Hepatocyte (in vitro differentiated cells): ENCODE results near the gene NRTN. TPM values are rescaled to one million over a fixed set of nuclear protein-coding genes. Genes with fewer than 3 reads are reported as not detected.
"Not testable (repeated sequence)": the region's sequence is repeated elsewhere in the genome, so short reads cannot be mapped to it uniquely, and the experiment has no call there.

ENCODE experiments used
- DNase-seq: peaks from one replicate; pipeline ENCODE4 v3.0.0-alpha.2; 2016; ENCODE audit warnings: low spot score
- H2AFZ ChIP-seq: fragments of 200-600 bp; sonication (generic); 2 replicates; pipeline ENCODE4 v1.6.0; 2016; ENCODE audit warnings: antibody characterized with exemption, mild to moderate bottlenecking
- H3K27ac ChIP-seq: fragments of 200-600 bp; sonication (generic); 2 replicates; pipeline ENCODE4 v1.5.1; 2016; ENCODE audit warnings: mild to moderate bottlenecking
- H3K27me3 ChIP-seq: fragments of 200-600 bp; sonication (generic); 2 replicates; pipeline ENCODE4 v1.6.1; 2016
- H3K36me3 ChIP-seq: fragments of 200-600 bp; sonication (generic); replicated peaks from 2 replicates; pipeline ENCODE4 v1.5.1; 2016; ENCODE audit warnings: low read depth; ENCODE audit not compliant: insufficient read depth
- H3K4me1 ChIP-seq: fragments of 200-600 bp; sonication (generic); 2 replicates; pipeline ENCODE4 v1.5.1; 2016; ENCODE audit warnings: mild to moderate bottlenecking, moderate library complexity; ENCODE audit not compliant: insufficient read depth
- H3K4me2 ChIP-seq: fragments of 200-600 bp; sonication (generic); 2 replicates; pipeline ENCODE4 v1.6.0; 2016
- H3K4me3 ChIP-seq: fragments of 200-600 bp; sonication (generic); 2 replicates; pipeline ENCODE4 v1.5.1; 2016; ENCODE audit warnings: mild to moderate bottlenecking
- H3K79me2 ChIP-seq: fragments of 200-600 bp; sonication (generic); 2 replicates; pipeline ENCODE4 v1.6.0; 2017; ENCODE audit warnings: mild to moderate bottlenecking
- H3K9me2 ChIP-seq: fragments of 200-600 bp; sonication (generic); replicated peaks from 2 replicates; pipeline ENCODE4 v1.6.0; 2017; ENCODE audit warnings: mild to moderate bottlenecking; ENCODE audit not compliant: insufficient read depth
- H3K9me3 ChIP-seq: fragments of 200-600 bp; sonication (generic); 2 replicates; pipeline ENCODE4 v1.5.1; 2016; ENCODE audit warnings: low read depth, mild to moderate bottlenecking
- H4K20me1 ChIP-seq: fragments of 200-600 bp; sonication (generic); 2 replicates; pipeline ENCODE4 v1.6.0; 2016; ENCODE audit warnings: mild to moderate bottlenecking; ENCODE audit not compliant: insufficient read depth, poor library complexity, severe bottlenecking
- EZH2 ChIP-seq: fragments of 200-600 bp; sonication (generic); IDR thresholded peaks from 2 replicates; pipeline ENCODE4 v1.6.1; 2016; ENCODE audit warnings: antibody characterized with exemption, mild to moderate bottlenecking, borderline replicate concordance
- EZH2phosphoT487 ChIP-seq: fragments of 200-600 bp; sonication (generic); IDR thresholded peaks from one replicate; pipeline ENCODE4 v1.6.1; 2018; ENCODE audit warnings: antibody characterized with exemption, mild to moderate bottlenecking, low read depth, moderate library complexity; ENCODE audit not compliant: unreplicated experiment, severe bottlenecking
- WGBS: methylation state at CpG from one replicate; pipeline ENCODE4 v1.1.6; 2016; ENCODE audit warnings: low lambda C conversion rate; ENCODE audit errors: missing lambda C conversion rate; 5-methylcytosine and 5-hydroxymethylcytosine counted together
- polyA plus RNA-seq: library from polyadenylated mRNA; unstranded; fragments of >200 nt; fragmentation: Nextera tagmentation; extraction: Ambion mirVana; gene quantifications from 2 replicates; pipeline ENCODE4 v1.2.1, GENCODE V29; 2016
- total RNA-seq: library from RNA; depleted of rRNA; stranded (reverse); fragments of >200 nt; gene quantifications from 2 replicates; pipeline ENCODE4 v1.2.3, GENCODE V29; 2014
- TF ChIP-seq, protein P1 (sequence below): fragments of 200-600 bp; sonication (generic); IDR thresholded peaks from 2 replicates; pipeline ENCODE4 v1.5.1; 2016; ENCODE audit warnings: antibody characterized with exemption, mild to moderate bottlenecking; ENCODE audit not compliant: poor library complexity

The NRTN gene
- total and polyA plus RNA-seq, 2 experiments from 2014 or later: 2.7 to 31.1 TPM

DNA sequence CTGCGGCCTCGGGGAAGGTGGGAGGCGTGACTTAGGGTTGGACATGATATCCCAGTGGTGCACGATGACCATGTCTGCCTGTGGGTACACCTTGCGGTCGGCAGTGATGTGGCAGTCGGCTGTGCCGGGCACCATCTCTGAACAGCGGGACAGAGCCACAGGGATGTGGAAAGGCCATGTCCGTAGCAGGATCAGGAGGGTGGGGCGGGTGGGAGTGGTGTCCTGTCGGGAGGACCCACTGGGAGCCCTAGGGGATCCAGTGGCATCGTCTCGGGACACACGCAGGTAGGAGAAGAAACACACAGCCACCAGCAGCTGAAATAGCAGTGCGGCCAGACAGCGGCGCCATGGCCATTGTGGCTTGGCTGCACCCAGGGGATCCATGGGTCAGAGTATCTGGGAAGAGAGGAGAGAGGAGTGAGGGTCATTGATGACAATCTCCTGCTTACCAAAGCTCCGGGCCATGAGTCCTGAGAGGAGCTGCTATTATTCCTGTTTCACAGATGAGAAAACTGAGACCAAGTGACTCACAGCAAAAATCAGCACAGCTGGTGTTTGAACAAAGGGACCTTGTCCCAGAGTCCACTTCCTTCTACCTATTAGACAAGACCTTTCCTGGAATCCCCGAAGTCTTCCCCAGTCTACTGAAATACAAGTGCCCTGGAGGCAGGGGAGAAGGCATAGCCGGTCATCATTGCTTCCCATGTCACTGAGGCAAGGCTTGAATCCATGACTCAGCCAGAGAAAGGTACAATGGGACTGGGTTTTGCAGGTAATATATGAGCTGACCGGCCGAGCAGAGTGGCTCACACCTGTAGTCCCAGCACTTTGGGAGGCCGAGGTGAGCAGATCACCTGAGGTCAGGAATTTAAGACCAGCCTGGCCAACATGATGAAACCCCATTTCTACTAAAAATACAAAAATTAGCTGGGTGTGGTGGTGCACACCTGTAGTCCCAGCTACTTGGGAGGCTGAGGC, 39.9 kb downstream of the NRTN start:
- Histone ChIP-seq H3K9me3 (no peaks in the 10 kb centered on the region), H2AFZ (no peak overlapping the region), H3K4me3 (no peak overlapping the region), H3K4me2 (no peak overlapping the region), H4K20me1 (no peaks in the 10 kb centered on the region), H3K36me3 (no peaks in the 10 kb centered on the region), H3K27ac (no peak overlapping the region), H3K4me1 (no peaks in the 10 kb centered on the region), H3K9me2 (no peaks in the 10 kb centered on the region), H3K27me3 (no peaks in the 10 kb centered on the region), H3K79me2 (no peaks in the 10 kb centered on the region)
- 94% methylated on average over 18 of the region's 24 CpGs for WGBS
- no peak for DNase-seq
- TF ChIP-seq, protein P1, sequence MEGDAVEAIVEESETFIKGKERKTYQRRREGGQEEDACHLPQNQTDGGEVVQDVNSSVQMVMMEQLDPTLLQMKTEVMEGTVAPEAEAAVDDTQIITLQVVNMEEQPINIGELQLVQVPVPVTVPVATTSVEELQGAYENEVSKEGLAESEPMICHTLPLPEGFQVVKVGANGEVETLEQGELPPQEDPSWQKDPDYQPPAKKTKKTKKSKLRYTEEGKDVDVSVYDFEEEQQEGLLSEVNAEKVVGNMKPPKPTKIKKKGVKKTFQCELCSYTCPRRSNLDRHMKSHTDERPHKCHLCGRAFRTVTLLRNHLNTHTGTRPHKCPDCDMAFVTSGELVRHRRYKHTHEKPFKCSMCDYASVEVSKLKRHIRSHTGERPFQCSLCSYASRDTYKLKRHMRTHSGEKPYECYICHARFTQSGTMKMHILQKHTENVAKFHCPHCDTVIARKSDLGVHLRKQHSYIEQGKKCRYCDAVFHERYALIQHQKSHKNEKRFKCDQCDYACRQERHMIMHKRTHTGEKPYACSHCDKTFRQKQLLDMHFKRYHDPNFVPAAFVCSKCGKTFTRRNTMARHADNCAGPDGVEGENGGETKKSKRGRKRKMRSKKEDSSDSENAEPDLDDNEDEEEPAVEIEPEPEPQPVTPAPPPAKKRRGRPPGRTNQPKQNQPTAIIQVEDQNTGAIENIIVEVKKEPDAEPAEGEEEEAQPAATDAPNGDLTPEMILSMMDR: no peak

DNA sequence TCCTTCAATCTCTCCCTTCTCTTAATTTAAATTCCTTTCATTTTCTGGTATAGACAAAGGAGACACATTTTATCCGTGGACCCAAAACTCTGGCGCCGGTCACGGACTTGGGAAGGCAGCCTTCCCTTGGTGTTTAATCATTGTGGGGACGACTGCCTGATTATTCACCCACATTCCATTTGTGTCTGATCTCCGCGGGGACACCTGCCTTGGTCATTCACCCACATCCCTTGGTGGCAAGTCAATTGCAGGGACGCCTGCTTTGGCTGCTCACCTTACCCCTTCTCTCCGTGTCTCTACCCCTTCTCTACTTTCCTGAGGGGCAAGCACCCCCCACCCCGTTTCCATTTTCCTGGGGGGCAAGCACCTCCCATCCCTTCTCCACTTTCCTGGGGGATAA, 43.0 kb downstream of the NRTN start:
- H3K79me2 ChIP-seq, H4K20me1 ChIP-seq, H3K4me2 ChIP-seq, H3K36me3 ChIP-seq, H3K9me3 ChIP-seq, H3K4me1 ChIP-seq, H3K27me3 ChIP-seq, H3K9me2 ChIP-seq, DNase-seq, H2AFZ ChIP-seq, H3K4me3 ChIP-seq, H3K27ac ChIP-seq: not testable (repeated sequence)
- 92% methylated on average over 10 of the region's 10 CpGs for WGBS

DNA sequence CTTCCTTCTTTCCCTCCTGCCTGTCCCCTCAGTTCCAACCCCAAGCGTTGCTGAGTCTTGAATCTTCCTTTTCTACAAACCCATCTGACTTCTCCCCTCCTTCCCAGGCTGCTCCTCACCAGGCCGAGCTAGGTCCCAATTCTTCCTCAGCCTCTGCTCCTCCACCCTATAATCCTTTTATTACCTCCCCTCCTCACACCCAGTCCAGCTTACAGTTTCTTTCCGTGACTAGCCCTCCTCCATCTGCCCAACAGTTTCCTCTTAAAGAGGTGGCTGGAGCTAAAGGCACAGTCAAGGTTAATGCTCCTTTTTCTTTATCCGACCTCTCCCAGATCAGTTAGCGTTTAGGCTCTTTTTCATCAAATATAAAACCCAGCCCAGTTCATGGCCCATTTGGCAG, 43.8 kb downstream of the NRTN start:
- H2AFZ ChIP-seq, H3K4me1 ChIP-seq, H3K4me3 ChIP-seq, DNase-seq, H3K27me3 ChIP-seq, H3K9me3 ChIP-seq, H4K20me1 ChIP-seq, H3K4me2 ChIP-seq, H3K79me2 ChIP-seq, H3K36me3 ChIP-seq, H3K9me2 ChIP-seq, H3K27ac ChIP-seq: not testable (repeated sequence)
- 77% methylated on average over 5 of the region's 5 CpGs for WGBS

DNA sequence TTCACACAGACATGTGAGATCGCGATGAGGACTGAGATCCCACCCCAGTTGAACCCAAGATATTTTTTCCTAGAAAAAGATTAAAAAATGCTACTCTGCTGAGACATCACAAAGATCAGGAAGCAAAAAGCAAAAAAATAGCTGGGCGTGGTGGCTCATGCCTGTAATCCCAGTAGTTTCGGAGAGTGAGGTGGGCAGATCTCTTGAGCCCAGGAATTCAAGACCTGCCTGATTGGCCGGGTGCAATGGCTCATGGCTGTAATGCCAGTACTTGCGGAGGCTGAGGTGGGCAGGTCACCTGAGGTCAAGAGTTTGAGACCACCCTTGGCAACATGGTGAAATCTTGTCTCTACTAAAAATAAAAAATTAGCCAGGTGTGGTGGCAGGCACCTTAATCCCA, 45.3 kb downstream of the NRTN start:
- H3K4me1 ChIP-seq: no peaks in the 10 kb centered on the region
- no peak overlapping the region for H2AFZ ChIP-seq
- no peak overlapping the region for H3K27ac ChIP-seq
- no peaks in the 10 kb centered on the region for H3K9me2 ChIP-seq
- no peaks in the 10 kb centered on the region for H3K9me3 ChIP-seq
- H3K27me3 ChIP-seq: no peaks in the 10 kb centered on the region
- H3K36me3 ChIP-seq: no peaks in the 10 kb centered on the region
- WGBS: 90% methylated on average over 6 of the region's 6 CpGs
- TF ChIP-seq EZH2phosphoT487 (no peak), EZH2 (no peak)
- TF ChIP-seq, protein P1: no peak
- no peaks in the 10 kb centered on the region for H4K20me1 ChIP-seq
- no peak for DNase-seq
- no peak overlapping the region for H3K4me2 ChIP-seq
- H3K79me2 ChIP-seq: no peaks in the 10 kb centered on the region
- H3K4me3 ChIP-seq: no peak overlapping the region
